Measurements from ENCODE around the gene DRD1.
"Not testable (repeated sequence)": the region's sequence is repeated elsewhere in the genome, so short reads cannot be mapped to it uniquely, and the experiment has no call there.

DRD1 gene

GRCh38 chr5:175438234-175438857, 5.6 kb downstream of the DRD1 start:
- TF ChIP-seq CREB5 (CRISPR knock-in tag; IDR thresholded peaks at IDR 0.05; ENCODE audit: low read depth), result no peak
- no peak for TF ChIP-seq GLIS3 (CRISPR knock-in tag; IDR thresholded peaks at IDR 0.05)
- TF ChIP-seq, protein P1, sequence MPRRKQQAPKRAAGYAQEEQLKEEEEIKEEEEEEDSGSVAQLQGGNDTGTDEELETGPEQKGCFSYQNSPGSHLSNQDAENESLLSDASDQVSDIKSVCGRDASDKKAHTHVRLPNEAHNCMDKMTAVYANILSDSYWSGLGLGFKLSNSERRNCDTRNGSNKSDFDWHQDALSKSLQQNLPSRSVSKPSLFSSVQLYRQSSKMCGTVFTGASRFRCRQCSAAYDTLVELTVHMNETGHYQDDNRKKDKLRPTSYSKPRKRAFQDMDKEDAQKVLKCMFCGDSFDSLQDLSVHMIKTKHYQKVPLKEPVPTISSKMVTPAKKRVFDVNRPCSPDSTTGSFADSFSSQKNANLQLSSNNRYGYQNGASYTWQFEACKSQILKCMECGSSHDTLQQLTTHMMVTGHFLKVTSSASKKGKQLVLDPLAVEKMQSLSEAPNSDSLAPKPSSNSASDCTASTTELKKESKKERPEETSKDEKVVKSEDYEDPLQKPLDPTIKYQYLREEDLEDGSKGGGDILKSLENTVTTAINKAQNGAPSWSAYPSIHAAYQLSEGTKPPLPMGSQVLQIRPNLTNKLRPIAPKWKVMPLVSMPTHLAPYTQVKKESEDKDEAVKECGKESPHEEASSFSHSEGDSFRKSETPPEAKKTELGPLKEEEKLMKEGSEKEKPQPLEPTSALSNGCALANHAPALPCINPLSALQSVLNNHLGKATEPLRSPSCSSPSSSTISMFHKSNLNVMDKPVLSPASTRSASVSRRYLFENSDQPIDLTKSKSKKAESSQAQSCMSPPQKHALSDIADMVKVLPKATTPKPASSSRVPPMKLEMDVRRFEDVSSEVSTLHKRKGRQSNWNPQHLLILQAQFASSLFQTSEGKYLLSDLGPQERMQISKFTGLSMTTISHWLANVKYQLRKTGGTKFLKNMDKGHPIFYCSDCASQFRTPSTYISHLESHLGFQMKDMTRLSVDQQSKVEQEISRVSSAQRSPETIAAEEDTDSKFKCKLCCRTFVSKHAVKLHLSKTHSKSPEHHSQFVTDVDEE (CRISPR knock-in tag; IDR thresholded peaks at IDR 0.05), result no peak
- TF ChIP-seq ZNF565 (CRISPR knock-in tag; conservative IDR thresholded peaks at IDR 0.05; ENCODE audit: low read depth), result no peak
- TF ChIP-seq ARNTL (CRISPR knock-in tag; IDR thresholded peaks at IDR 0.05; ENCODE audit: borderline replicate concordance, low read depth), result no peak
- no peak for TF ChIP-seq SNAI2 (CRISPR knock-in tag; IDR thresholded peaks at IDR 0.05)
- TF ChIP-seq PATZ1 (CRISPR knock-in tag; IDR thresholded peaks at IDR 0.05; ENCODE audit: borderline replicate concordance), result no peak
- no peak for TF ChIP-seq ISL1 (CRISPR knock-in tag; IDR thresholded peaks at IDR 0.05)
- no peak for TF ChIP-seq ZNF8 (CRISPR knock-in tag; IDR thresholded peaks at IDR 0.05)
- no peak for TF ChIP-seq ZFP3 (CRISPR knock-in tag; IDR thresholded peaks at IDR 0.05)
- no peak for ATAC-seq

GRCh38 chr5:175436359-175436758, 7.6 kb downstream of the DRD1 start:
- ATAC-seq, result no peak
- no peak for TF ChIP-seq SNAI2 (CRISPR knock-in tag; IDR thresholded peaks at IDR 0.05)

GRCh38 chr5:175434800-175435199, 9.2 kb downstream of the DRD1 start:
- ATAC-seq, result no peak

GRCh38 chr5:175427762-175428161, 16.2 kb downstream of the DRD1 start:
- TF ChIP-seq ZFP30 (CRISPR knock-in tag; IDR thresholded peaks at IDR 0.05) (no peak), RARB (CRISPR knock-in tag; IDR thresholded peaks at IDR 0.05) (no peak), ARNTL (CRISPR knock-in tag; IDR thresholded peaks at IDR 0.05; ENCODE audit: borderline replicate concordance, low read depth) (no peak), CREB5 (CRISPR knock-in tag; IDR thresholded peaks at IDR 0.05; ENCODE audit: low read depth) (no peak), OSR1 (CRISPR knock-in tag; IDR thresholded peaks at IDR 0.05) (no peak), CSDC2 (CRISPR knock-in tag; IDR thresholded peaks at IDR 0.05) (no peak), TOX (CRISPR knock-in tag; IDR thresholded peaks at IDR 0.05; ENCODE audit: borderline replicate concordance) (no peak), ZC3H10 (CRISPR knock-in tag; IDR thresholded peaks at IDR 0.05) (no peak)
- TF ChIP-seq, protein P1 (CRISPR knock-in tag; IDR thresholded peaks at IDR 0.05), result no peak
- TF ChIP-seq, protein P2, sequence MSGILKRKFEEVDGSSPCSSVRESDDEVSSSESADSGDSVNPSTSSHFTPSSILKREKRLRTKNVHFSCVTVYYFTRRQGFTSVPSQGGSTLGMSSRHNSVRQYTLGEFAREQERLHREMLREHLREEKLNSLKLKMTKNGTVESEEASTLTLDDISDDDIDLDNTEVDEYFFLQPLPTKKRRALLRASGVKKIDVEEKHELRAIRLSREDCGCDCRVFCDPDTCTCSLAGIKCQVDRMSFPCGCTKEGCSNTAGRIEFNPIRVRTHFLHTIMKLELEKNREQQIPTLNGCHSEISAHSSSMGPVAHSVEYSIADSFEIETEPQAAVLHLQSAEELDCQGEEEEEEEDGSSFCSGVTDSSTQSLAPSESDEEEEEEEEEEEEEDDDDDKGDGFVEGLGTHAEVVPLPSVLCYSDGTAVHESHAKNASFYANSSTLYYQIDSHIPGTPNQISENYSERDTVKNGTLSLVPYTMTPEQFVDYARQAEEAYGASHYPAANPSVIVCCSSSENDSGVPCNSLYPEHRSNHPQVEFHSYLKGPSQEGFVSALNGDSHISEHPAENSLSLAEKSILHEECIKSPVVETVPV (CRISPR knock-in tag; IDR thresholded peaks at IDR 0.05), result no peak
- ATAC-seq, result no peak

More at GRCh38 chr5:175434800-175435199, 9.2 kb downstream of the DRD1 start:
- TF ChIP-seq TOX (CRISPR knock-in tag; IDR thresholded peaks at IDR 0.05; ENCODE audit: borderline replicate concordance) (no peak), CREB5 (CRISPR knock-in tag; IDR thresholded peaks at IDR 0.05; ENCODE audit: low read depth) (no peak), ZNF70 (CRISPR knock-in tag; IDR thresholded peaks at IDR 0.05) (no peak), ZNF8 (CRISPR knock-in tag; IDR thresholded peaks at IDR 0.05) (no peak), OSR1 (CRISPR knock-in tag; IDR thresholded peaks at IDR 0.05) (no peak), ESRRG (CRISPR knock-in tag; IDR thresholded peaks at IDR 0.05) (no peak)

GRCh38 chr5:175424594-175424993, 19.4 kb downstream of the DRD1 start:
- not testable (repeated sequence) for ATAC-seq
